ENCODE results near the gene MGRN1.

The MGRN1 gene

GRCh38 chr16:4611337-4612021, 13.1 kb upstream of the MGRN1 start:
- DNase-seq: no peak
- Mint-ChIP-seq H3K36me3 (ENCODE audit: low read depth) (no peaks in the 10 kb centered on the region), H3K27me3 (no peaks in the 10 kb centered on the region), H3K27ac (no peak overlapping the region), H3K4me1 (peaks cover 15% of the 10 kb centered on the region), H3K9me3 (no peaks in the 10 kb centered on the region), H3K4me3 (no peak overlapping the region)
- no peak for ATAC-seq

- Mint-ChIP-seq H3K27me3 (no peaks in the 10 kb centered on the region), H3K27ac (no peak overlapping the region), H3K4me3 (no peak overlapping the region), H3K36me3 (ENCODE audit: low read depth) (no peaks in the 10 kb centered on the region), H3K9me3 (no peaks in the 10 kb centered on the region), H3K4me1 (peaks cover 25% of the 10 kb centered on the region)
- no peak for DNase-seq
- no peak for ATAC-seq
These were observed 12.1 kb upstream of the MGRN1 start for GRCh38 chr16:4612474-4612931.

GRCh38 chr16:4612977-4613635, 11.5 kb upstream of the MGRN1 start:
- H3K4me1 Mint-ChIP-seq: peaks cover 30% of the 10 kb centered on the region
- H3K27ac Mint-ChIP-seq: no peak overlapping the region
- ATAC-seq: no peak
- H3K9me3 Mint-ChIP-seq: no peaks in the 10 kb centered on the region
- H3K36me3 Mint-ChIP-seq (ENCODE audit: low read depth): no peaks in the 10 kb centered on the region
- H3K4me3 Mint-ChIP-seq: peak overlapping the region; percentile 77
- no peaks in the 10 kb centered on the region for H3K27me3 Mint-ChIP-seq
- no peak for DNase-seq

DNA sequence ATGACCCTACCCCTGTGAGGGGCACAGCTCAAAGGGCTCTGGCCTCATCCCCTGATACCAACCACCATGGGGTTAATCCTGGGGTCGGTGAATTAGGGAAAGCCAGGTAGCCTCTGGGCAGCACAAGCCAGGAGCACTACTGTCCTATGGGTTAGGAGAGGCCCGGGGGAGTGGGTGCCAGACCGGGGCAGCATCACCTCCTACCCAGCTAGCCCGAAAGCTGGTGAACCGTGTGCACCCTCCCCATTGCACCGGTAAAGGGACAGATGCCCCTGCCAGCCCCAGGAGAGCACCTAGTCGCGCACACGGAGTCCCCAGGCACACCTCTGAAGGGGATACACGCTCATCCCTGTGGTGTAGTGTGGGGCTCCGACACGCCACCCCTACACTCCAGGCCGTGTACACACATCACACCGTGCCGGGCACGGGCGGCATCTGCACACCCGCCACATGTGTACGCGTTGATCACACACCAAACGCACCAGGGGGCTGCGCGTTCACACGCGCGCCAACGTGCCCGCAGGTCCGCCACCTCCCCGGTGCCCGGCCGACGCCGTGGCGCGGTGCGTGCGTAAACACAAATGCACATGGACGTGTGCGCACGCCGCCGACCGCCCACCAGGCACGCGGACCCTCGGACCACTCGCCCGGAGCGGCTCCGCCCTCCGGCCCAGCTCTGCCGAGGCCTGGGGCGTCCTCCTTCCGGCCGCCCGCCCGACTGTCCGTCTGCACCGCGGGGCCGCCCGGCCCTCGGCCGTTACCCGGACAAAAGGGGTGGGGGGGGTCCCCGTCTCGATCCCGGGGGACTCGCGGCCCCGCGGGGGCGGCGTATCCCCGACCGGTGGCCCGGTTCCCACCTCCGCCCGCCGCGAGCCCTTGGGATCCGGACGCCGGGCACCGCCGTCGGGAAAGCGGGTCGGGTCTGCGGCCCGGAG, 10.7 kb upstream of the MGRN1 start:
- ATAC-seq: no peak
- no peak overlapping the region for H3K27ac Mint-ChIP-seq
- DNase-seq: peak; percentile 49
- H3K27me3 Mint-ChIP-seq: no peaks in the 10 kb centered on the region
- peak overlapping the region; percentile 77 for H3K4me3 Mint-ChIP-seq
- H3K4me1 Mint-ChIP-seq: peaks cover 30% of the 10 kb centered on the region
- no peaks in the 10 kb centered on the region for H3K9me3 Mint-ChIP-seq
- H3K36me3 Mint-ChIP-seq (ENCODE audit: low read depth): no peaks in the 10 kb centered on the region

DNA sequence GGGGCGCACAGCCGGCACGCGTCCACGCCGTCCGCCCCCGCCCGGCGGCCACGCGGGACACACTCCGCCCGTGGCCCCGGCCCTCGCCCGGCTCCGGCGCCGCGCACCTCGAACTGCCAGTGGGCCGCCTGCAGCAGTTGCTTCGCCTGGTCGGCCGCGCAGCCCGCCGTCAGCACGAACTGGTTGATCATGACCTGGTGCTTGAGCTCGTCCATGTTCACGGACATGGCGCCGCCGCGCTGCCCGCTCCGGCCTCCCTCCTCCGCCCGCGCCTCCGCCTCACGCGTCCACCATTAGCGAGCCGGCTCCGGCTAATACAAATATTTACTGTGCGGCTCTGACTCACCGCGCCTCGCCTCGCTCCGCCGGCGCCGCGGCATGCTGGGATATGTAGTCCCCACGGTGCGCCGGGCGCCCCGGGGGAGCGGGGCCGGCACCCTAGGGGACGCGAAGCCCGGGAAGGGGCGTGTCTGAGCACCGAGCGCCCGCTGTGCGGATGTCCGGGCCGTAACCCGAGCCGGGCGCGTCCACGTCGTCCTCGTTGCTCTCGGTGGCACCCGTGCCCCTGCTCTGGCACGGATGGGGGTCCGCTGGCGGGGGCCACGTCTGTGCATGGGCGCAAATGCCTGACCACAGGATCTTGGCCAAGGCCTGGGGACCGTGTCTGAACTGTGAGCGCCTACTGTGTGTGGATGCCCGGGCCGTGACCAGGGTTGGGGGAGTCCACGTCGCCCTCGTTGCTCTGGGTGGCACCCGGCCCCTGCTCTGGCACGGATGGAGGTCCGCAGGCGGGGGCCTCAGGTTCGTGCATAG, 9.8 kb upstream of the MGRN1 start, which contains the start of gene UBALD1:
Gene UBALD1 (minus strand): TSS at position 318 of the 813 bp plus-strand sequence. CDS start 91 bp downstream, at position 227.
- DNase-seq: peak; percentile 84
- H3K4me1 Mint-ChIP-seq: peaks cover 30% of the 10 kb centered on the region
- no peaks in the 10 kb centered on the region for H3K36me3 Mint-ChIP-seq (ENCODE audit: low read depth)
- H3K27me3 Mint-ChIP-seq: no peaks in the 10 kb centered on the region
- H3K9me3 Mint-ChIP-seq: no peaks in the 10 kb centered on the region
- H3K4me3 Mint-ChIP-seq: peak within 1 kb of the TSS; percentile 86
- H3K27ac Mint-ChIP-seq: peak within 1 kb of the TSS; percentile 94
- ATAC-seq: peak; percentile 68

DNA sequence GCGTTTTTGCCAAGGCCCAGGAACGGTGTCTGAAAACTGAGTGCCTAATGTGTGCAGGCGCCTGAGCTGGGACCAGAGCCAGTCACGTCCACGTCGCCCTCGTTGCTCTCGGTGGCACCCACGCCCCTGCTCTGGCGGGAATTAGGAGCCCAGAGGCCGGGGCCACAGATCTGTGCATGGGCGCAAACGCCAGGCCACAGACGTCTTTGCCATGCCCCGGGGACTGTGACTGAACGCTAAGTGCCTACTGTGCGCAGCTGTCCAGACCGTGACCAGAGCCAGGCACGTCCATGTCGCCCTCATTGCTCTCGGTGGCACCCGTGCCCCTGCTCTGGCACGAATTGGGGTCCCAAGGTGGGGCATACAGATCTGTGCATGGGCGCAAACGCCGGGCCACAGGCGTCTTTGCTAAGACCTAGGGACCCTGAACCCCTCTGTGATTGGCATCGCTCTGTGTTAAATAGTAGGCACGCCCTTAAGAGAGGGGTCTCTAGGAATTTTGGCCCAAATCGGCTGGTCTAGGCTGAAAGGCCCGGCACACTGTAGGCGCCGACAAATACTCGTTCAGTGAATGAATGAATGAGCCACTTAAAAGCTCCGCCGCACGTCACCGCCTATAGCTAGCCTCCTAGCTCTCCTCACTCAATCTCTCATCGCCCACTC, 9.1 kb upstream of the MGRN1 start:
- peak; percentile 26 for DNase-seq
- H3K36me3 Mint-ChIP-seq (ENCODE audit: low read depth): no peaks in the 10 kb centered on the region
- peak overlapping the region; percentile 94 for H3K27ac Mint-ChIP-seq
- ATAC-seq: no peak
- H3K4me3 Mint-ChIP-seq: peak overlapping the region; percentile 86
- H3K4me1 Mint-ChIP-seq: peaks cover 30% of the 10 kb centered on the region
- no peaks in the 10 kb centered on the region for H3K27me3 Mint-ChIP-seq
- H3K9me3 Mint-ChIP-seq: no peaks in the 10 kb centered on the region

GRCh38 chr16:4616047-4616811, 8.4 kb upstream of the MGRN1 start:
- DNase-seq (peak; percentile 98), ATAC-seq (peak; percentile 86)
- Mint-ChIP-seq H3K4me1 (peaks cover 30% of the 10 kb centered on the region), H3K36me3 (ENCODE audit: low read depth) (no peaks in the 10 kb centered on the region), H3K4me3 (peak overlapping the region; percentile 86), H3K27ac (peak overlapping the region; percentile 94), H3K9me3 (no peaks in the 10 kb centered on the region), H3K27me3 (no peaks in the 10 kb centered on the region)

DNA sequence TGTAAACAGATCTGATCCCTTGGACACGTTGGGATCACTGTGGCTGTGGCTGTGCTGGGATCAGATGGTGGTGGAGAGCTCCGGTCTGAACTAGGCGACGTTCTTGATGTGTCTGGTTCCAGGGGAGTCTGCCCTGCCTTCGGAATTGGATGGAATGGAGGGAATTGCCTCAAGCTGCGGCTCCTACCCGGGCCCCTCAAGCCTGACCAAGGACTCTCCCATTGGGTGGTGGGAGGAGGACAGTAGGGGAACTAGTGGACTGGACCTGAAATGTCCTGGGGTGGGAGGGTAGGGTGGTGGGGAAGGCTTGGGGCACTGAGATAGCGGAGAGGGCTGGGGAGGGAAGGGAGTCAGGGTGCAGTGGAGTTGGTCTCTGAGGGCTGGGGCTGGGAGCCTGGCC, 6.7 kb upstream of the MGRN1 start:
- Mint-ChIP-seq H3K9me3 (no peaks in the 10 kb centered on the region), H3K36me3 (ENCODE audit: low read depth) (no peaks in the 10 kb centered on the region), H3K4me1 (peaks cover 27% of the 10 kb centered on the region), H3K4me3 (no peak overlapping the region), H3K27ac (no peak overlapping the region), H3K27me3 (no peaks in the 10 kb centered on the region)
- DNase-seq: no peak
- ATAC-seq: no peak

GRCh38 chr16:4618645-4619418, 5.8 kb upstream of the MGRN1 start:
- Mint-ChIP-seq H3K27me3 (no peaks in the 10 kb centered on the region), H3K27ac (no peak overlapping the region), H3K9me3 (no peaks in the 10 kb centered on the region), H3K4me3 (no peak overlapping the region), H3K36me3 (ENCODE audit: low read depth) (no peaks in the 10 kb centered on the region), H3K4me1 (peaks cover 24% of the 10 kb centered on the region)
- no peak for ATAC-seq
- DNase-seq: no peak

DNA sequence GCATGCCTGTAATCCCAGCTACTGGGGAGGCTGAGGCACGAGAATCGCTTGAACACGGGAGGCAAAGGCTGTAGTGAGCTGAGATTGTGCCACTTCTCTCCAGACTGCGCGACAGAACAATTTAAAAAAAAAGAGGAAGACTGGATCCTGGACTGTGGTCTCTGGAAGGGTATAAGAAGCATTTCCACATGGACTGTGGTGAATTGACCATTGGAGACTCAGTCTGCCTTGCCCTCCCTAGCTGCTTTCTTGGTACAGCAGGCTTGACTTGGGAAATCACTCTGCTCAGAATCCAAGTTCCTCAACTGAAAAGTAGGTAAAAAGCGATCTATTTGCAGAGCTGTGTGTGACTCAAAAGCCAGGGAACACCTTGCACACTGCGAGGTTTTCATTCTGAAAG, 1.0 kb upstream of the MGRN1 start:
- ATAC-seq: no peak
- Mint-ChIP-seq H3K27me3 (no peaks in the 10 kb centered on the region), H3K36me3 (ENCODE audit: low read depth) (no peaks in the 10 kb centered on the region), H3K4me3 (peak overlapping the region; percentile 94), H3K9me3 (no peaks in the 10 kb centered on the region), H3K4me1 (peaks cover 29% of the 10 kb centered on the region), H3K27ac (no peak overlapping the region)
- DNase-seq: no peak

DNA sequence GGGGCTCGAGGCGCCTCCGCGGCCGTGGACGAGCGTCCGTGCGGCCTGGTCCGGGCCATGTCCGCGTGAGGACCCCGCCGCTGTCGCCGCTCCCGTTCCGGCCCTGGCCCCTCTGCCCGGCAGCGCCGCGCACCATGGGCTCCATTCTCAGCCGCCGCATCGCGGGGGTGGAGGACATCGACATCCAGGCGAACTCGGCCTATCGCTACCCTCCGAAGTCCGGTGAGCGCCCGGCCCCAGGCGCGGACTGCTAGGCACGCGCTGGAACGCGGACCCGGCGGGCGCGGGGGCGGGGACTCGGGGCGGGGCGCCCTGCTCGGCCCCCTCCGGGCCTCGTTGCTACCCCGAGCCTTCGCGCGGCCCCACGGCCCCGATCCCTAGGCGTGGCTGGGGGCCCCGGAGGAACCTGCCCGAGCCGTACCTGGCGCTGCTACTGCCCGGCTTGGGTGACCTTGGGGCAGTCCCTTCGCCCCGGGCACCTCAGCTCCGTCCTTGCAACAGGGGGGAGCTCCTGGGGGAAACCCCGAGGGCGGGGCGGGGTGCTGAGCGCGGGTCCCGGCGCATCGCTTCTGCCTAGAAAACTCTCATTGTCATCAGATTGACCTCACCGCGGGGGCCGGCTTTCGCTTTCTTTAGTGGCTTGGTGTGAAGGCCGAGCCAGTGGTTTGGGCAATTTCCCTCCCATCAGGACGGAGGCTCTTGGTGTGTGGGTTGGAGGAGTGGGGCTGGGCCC, 367 bp downstream of the MGRN1 start:
- peak overlapping the region; percentile 94 for H3K4me3 Mint-ChIP-seq
- H3K27me3 Mint-ChIP-seq: no peaks in the 10 kb centered on the region
- ATAC-seq (peak; percentile 72), DNase-seq (peak; percentile 90)
- H3K36me3 Mint-ChIP-seq (ENCODE audit: low read depth): peaks cover 5% of the 10 kb centered on the region
- peaks cover 33% of the 10 kb centered on the region for H3K4me1 Mint-ChIP-seq
- H3K9me3 Mint-ChIP-seq: no peaks in the 10 kb centered on the region
- H3K27ac Mint-ChIP-seq: peak overlapping the region; percentile 93
